Measurements from ENCODE around the gene SETDB1.

DNA sequence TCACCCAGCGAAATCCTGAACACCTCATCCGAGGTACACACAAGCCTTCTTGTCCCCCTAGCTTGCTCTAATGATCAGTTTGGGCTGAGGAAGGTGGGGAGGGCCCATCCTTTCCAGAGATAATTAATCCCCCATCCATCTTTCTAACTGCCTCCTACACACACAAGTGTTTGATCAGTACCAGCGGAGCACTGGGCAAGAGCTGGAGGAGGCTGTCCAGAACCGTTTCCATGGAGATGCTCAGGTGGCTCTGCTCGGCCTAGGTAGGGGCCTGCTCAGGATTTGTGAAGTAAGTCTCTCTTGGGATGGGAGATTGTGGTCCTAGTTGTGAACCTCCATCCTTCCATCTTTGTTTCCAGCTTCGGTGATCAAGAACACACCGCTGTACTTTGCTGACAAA, 61.8 kb downstream of the SETDB1 start:
- TF ChIP-seq TAF1 (IDR thresholded peaks at IDR 0.05; ENCODE audit: borderline replicate concordance, low read depth, low read length): no peak
- no peak for TF ChIP-seq POLR2A (IDR thresholded peaks at IDR 0.05; ENCODE audit: low read depth, low read length)
- no peak for TF ChIP-seq POLR2AphosphoS5 (IDR thresholded peaks at IDR 0.05; ENCODE audit: low read depth, low read length)

All from GM12892 (cell line).